Lower leg skin (tissue), 3 donors: ENCODE data around the gene MT1M.

ENCODE experiments used
- CTCF ChIP-seq, 3 donors: fragments of 450-650 bp; IDR thresholded peaks; one replicate each; pipeline ENCODE4 v1.5.1; 2016; ENCODE audit warnings: antibody characterized with exemption in 3 of 3, mild to moderate bottlenecking in 3 of 3, moderate library complexity in 2 of 3
- POLR2A ChIP-seq, 2 donors: fragments of 450-650 bp; IDR thresholded peaks; one replicate each; pipeline ENCODE4 v1.6.1; 2016 to 2017; ENCODE audit warnings: antibody characterized with exemption in 2 of 2, mild to moderate bottlenecking in 1 of 2, moderate library complexity in 1 of 2

GRCh38 chr16:56631197-56631596 is 1.3 kb upstream of the MT1M start:
- TF ChIP-seq POLR2A (IDR thresholded peaks at IDR 0.05) (no peak), CTCF (IDR thresholded peaks at IDR 0.05) (no peak)
